ENCODE measurements around the gene RUFY3.

DNA sequence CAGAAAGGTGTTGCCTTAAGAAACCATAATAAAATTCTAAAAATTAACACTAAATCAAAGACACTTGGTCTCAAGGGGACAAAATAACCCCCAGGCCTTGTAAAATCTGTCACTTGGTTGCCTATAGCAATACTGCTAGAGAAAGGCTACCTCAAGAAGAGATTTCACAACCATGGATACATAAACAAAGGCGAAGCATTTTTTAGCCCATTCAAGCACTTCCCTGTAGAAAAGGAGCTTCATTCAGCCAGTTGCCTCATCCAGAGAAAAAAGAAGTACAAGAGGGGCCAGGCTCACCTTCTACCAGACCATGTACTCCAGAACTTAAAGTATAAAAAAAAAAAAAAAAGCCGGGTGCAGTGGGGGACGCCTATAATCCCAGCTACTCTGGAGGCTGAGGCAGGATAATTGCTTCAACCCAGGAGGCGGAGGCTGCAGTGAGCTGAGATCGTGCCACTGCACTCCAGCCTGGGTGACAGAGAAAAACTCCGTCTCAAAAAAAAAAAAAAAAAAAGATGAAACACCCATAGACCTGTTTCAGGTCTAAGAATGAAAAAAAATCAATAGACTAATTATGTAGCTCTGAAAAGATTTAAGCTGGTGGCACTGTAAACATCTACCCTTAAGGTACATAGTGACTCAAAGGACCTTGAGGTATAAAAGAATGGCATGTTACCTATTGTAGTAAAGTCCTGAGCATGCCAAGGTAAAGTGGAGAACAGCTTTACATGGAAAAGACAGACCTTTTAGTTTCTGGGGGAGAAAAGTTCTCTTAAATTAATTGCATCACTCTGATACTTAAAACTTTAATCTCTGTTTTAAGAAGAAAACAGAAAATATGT lies 18.0 kb downstream of the RUFY3 start:
- TF ChIP-seq HNF4G (IDR thresholded peaks at IDR 0.05) (no peak), YY1 (IDR thresholded peaks at IDR 0.05) (no peak)
- TF ChIP-seq, protein P1, sequence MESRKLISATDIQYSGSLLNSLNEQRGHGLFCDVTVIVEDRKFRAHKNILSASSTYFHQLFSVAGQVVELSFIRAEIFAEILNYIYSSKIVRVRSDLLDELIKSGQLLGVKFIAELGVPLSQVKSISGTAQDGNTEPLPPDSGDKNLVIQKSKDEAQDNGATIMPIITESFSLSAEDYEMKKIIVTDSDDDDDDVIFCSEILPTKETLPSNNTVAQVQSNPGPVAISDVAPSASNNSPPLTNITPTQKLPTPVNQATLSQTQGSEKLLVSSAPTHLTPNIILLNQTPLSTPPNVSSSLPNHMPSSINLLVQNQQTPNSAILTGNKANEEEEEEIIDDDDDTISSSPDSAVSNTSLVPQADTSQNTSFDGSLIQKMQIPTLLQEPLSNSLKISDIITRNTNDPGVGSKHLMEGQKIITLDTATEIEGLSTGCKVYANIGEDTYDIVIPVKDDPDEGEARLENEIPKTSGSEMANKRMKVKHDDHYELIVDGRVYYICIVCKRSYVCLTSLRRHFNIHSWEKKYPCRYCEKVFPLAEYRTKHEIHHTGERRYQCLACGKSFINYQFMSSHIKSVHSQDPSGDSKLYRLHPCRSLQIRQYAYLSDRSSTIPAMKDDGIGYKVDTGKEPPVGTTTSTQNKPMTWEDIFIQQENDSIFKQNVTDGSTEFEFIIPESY (IDR thresholded peaks at IDR 0.05): no peak
- TF ChIP-seq, protein P2, sequence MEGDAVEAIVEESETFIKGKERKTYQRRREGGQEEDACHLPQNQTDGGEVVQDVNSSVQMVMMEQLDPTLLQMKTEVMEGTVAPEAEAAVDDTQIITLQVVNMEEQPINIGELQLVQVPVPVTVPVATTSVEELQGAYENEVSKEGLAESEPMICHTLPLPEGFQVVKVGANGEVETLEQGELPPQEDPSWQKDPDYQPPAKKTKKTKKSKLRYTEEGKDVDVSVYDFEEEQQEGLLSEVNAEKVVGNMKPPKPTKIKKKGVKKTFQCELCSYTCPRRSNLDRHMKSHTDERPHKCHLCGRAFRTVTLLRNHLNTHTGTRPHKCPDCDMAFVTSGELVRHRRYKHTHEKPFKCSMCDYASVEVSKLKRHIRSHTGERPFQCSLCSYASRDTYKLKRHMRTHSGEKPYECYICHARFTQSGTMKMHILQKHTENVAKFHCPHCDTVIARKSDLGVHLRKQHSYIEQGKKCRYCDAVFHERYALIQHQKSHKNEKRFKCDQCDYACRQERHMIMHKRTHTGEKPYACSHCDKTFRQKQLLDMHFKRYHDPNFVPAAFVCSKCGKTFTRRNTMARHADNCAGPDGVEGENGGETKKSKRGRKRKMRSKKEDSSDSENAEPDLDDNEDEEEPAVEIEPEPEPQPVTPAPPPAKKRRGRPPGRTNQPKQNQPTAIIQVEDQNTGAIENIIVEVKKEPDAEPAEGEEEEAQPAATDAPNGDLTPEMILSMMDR (IDR thresholded peaks at IDR 0.05; ENCODE audit: low read depth, low read length, missing input control): no peak
